CD8-positive, alpha-beta memory T cell (primary cell): ENCODE data around the gene ICE1. TPM values are rescaled to one million over a fixed set of nuclear protein-coding genes. Genes with fewer than 3 reads are reported as not detected.
A peak's percentile ranks its signal among the peaks of the same experiment; 100 is the strongest.

Experiments used
- CTCF ChIA-PET: fragments of 350-600 bp; sonication (Branson Sonifier 250); formaldehyde crosslinking; loops from one replicate; lab custom pipeline; 2021; ENCODE audit warnings: antibody characterized with exemption; lab: Charles Lee
- POLR2A ChIA-PET: fragments of 350-600 bp; sonication (Branson Sonifier 250); formaldehyde crosslinking; loops from one replicate; lab custom pipeline; 2021; ENCODE audit warnings: antibody characterized with exemption; lab: Charles Lee
- DNase-seq, 5 donors: peaks; one replicate each; pipeline versions ENCODE4 v3.0.0 to v3.0.0-alpha.2; 2020 to 2022; ENCODE audit warnings: mixed read lengths in 1 of 5
- H3K27ac ChIP-seq: one replicate; pipeline ENCODE4 v1.7.0; 2013; ENCODE audit warnings: low read depth, mild to moderate bottlenecking, low read length, moderate library complexity
- H3K27me3 ChIP-seq: 2 replicates; pipeline ENCODE4 v1.7.0; 2013; ENCODE audit warnings: low read length, mild to moderate bottlenecking; ENCODE audit not compliant: insufficient read depth, poor library complexity, severe bottlenecking
- H3K36me3 ChIP-seq: 2 replicates; pipeline ENCODE4 v1.7.0; 2013; ENCODE audit warnings: mild to moderate bottlenecking, low read length, moderate library complexity; ENCODE audit not compliant: insufficient read depth
- H3K4me1 ChIP-seq: 2 replicates; pipeline ENCODE4 v1.7.0; 2013; ENCODE audit warnings: mild to moderate bottlenecking, low read length, moderate library complexity; ENCODE audit not compliant: insufficient read depth
- H3K4me3 ChIP-seq: 2 replicates; pipeline ENCODE4 v1.7.0; 2013; ENCODE audit warnings: mild to moderate bottlenecking, low read length
- H3K9me3 ChIP-seq: 2 replicates; pipeline ENCODE4 v1.7.0; 2013; ENCODE audit warnings: mild to moderate bottlenecking, low read length
- H3K27ac Mint-ChIP-seq, 8 donors: one replicate each; pipeline ENCODE4 v1.8.0; 2020 to 2021; ENCODE audit warnings: mixed read lengths in 8 of 8, mild to moderate bottlenecking in 6 of 8, inconsistent platforms in 3 of 8, moderate library complexity in 3 of 8
- H3K27me3 Mint-ChIP-seq, 2 donors: one replicate each; pipeline ENCODE4 v1.8.0; 2020 to 2021; ENCODE audit warnings: mixed read lengths in 2 of 2, mild to moderate bottlenecking in 1 of 2, moderate library complexity in 1 of 2
- H3K36me3 Mint-ChIP-seq, 3 donors: one replicate each; pipeline ENCODE4 v1.8.0; 2020 to 2021; ENCODE audit warnings: mixed read lengths in 3 of 3, inconsistent platforms in 1 of 3, mild to moderate bottlenecking in 1 of 3
- H3K4me1 Mint-ChIP-seq, 3 donors: one replicate each; pipeline ENCODE4 v1.8.0; 2020 to 2021; ENCODE audit warnings: mixed read lengths in 3 of 3, inconsistent platforms in 1 of 3, mild to moderate bottlenecking in 1 of 3
- H3K4me3 Mint-ChIP-seq, 7 donors: one replicate each; pipeline ENCODE4 v1.8.0; 2020 to 2021; ENCODE audit warnings: mixed read lengths in 7 of 7, mild to moderate bottlenecking in 6 of 7, moderate library complexity in 4 of 7, inconsistent platforms in 2 of 7
- H3K9me3 Mint-ChIP-seq, 5 donors: one replicate each; pipeline ENCODE4 v1.8.0; 2020 to 2022; ENCODE audit warnings: mixed read lengths in 5 of 5, mild to moderate bottlenecking in 3 of 5, moderate library complexity in 2 of 5, inconsistent platforms in 1 of 5
- polyA plus RNA-seq: library from polyadenylated mRNA; unstranded; fragments of 300-500 nt; fragmentation: Illumina TruSeq; gene quantifications from one replicate; pipeline ENCODE4 v1.2.3, GENCODE V29; 2021
- total RNA-seq, 2 experiments: library from RNA; stranded (reverse); gene quantifications; one replicate each; pipeline ENCODE4 v1.2.3, GENCODE V29; 2021

Gene ICE1
- total and polyA plus RNA-seq, 3 experiments from 2014 or later: 20.4 to 41.7 (median 38.7) TPM

- Histone ChIP-seq H3K4me3 (no peak overlapping the region), H3K36me3 (no peaks in the 10 kb centered on the region), H3K4me1 (peaks cover 28% of the 10 kb centered on the region), H3K9me3 (no peaks in the 10 kb centered on the region), H3K27me3 (no peaks in the 10 kb centered on the region), H3K27ac (no peak overlapping the region)
- H3K9me3 Mint-ChIP-seq: no peaks in the 10 kb centered on the region
- peaks cover 0 to 24% (median 13%) of the 10 kb centered on the region in 3 donors for H3K36me3 Mint-ChIP-seq
- peaks cover 16 to 25% (median 19%) of the 10 kb centered on the region in 3 donors for H3K4me1 Mint-ChIP-seq
- H3K27me3 Mint-ChIP-seq: peaks cover 0 to 2% of the 10 kb centered on the region in 2 donors
- peak overlapping the region in 2 of 7 donors; percentile 28 to 47 for H3K4me3 Mint-ChIP-seq
- peak overlapping the region in 2 of 8 donors; percentile 24 to 53 for H3K27ac Mint-ChIP-seq
- no peak for DNase-seq
- ChIA-PET CTCF (no interaction called here), POLR2A (no interaction called here)
These were observed 2.9 kb upstream of the ICE1 start for GRCh38 chr5:5419291-5420210.

- no peak for DNase-seq
- H3K9me3 Mint-ChIP-seq: no peaks in the 10 kb centered on the region
- H3K4me1 ChIP-seq: peaks cover 35% of the 10 kb centered on the region
- ChIA-PET CTCF (no interaction called here), POLR2A (interaction anchor here (1.9 kb wide), 1 partner anchor 1213 kb away, joined by 6 read pairs; the partner anchor contains the start of genes NSUN2 and SRD5A1)
- peak overlapping the region in 5 of 7 donors; percentile 40 to 98 (median 91) for H3K4me3 Mint-ChIP-seq
- no peak overlapping the region for H3K4me3 ChIP-seq
- H3K36me3 ChIP-seq: no peaks in the 10 kb centered on the region
- H3K4me1 Mint-ChIP-seq: peaks cover 16 to 25% (median 19%) of the 10 kb centered on the region in 3 donors
- H3K27ac Mint-ChIP-seq: peak overlapping the region in 4 of 8 donors; percentile 93 to 99 (median 98)
- H3K27ac ChIP-seq: no peak overlapping the region
- no peaks in the 10 kb centered on the region for H3K27me3 ChIP-seq
- H3K27me3 Mint-ChIP-seq: peaks cover 0 to 2% of the 10 kb centered on the region in 2 donors
- no peaks in the 10 kb centered on the region for H3K9me3 ChIP-seq
- H3K36me3 Mint-ChIP-seq: peaks cover 0 to 24% (median 13%) of the 10 kb centered on the region in 3 donors
These were observed 2.2 kb upstream of the ICE1 start for GRCh38 chr5:5420251-5420650.

- POLR2A ChIA-PET: interaction anchor here (0.6 to 1.9 kb wide), 5 partner anchors 12 to 1212 kb away, joined by 3 to 6 read pairs (median 3); partner anchors contain the start of genes NSUN2 and SRD5A1
- peak overlapping the region; percentile 61 for H3K4me3 ChIP-seq
- H3K27ac Mint-ChIP-seq: peak overlapping the region in 7 of 8 donors; percentile 97 to 99 (median 98)
- DNase-seq: peak in 3 of 5 donors; percentile 22 to 54 (median 37)
- peaks cover 0 to 21% (median 7%) of the 10 kb centered on the region in 3 donors for H3K36me3 Mint-ChIP-seq
- H3K4me1 ChIP-seq: peaks cover 42% of the 10 kb centered on the region
- CTCF ChIA-PET: interaction anchor here (1.0 kb wide), 1 partner anchor 1292 kb away, joined by 3 read pairs; the partner anchor contains the start of gene TENT4A
- peaks cover 0 to 2% of the 10 kb centered on the region in 2 donors for H3K27me3 Mint-ChIP-seq
- peaks cover 16 to 25% (median 19%) of the 10 kb centered on the region in 3 donors for H3K4me1 Mint-ChIP-seq
- no peaks in the 10 kb centered on the region for H3K9me3 Mint-ChIP-seq
- H3K27me3 ChIP-seq: no peaks in the 10 kb centered on the region
- H3K36me3 ChIP-seq: no peaks in the 10 kb centered on the region
- peak overlapping the region; percentile 87 for H3K27ac ChIP-seq
- no peaks in the 10 kb centered on the region for H3K9me3 ChIP-seq
- H3K4me3 Mint-ChIP-seq: peak overlapping the region in 4 of 7 donors; percentile 90 to 98 (median 92)
These were observed 1.1 kb upstream of the ICE1 start for GRCh38 chr5:5421149-5421960.

GRCh38 chr5:5422819-5423515 lies 490 bp downstream of the ICE1 start:
- peaks cover 19 to 26% (median 25%) of the 10 kb centered on the region in 3 donors for H3K4me1 Mint-ChIP-seq
- peak overlapping the region in 4 of 7 donors; percentile 90 to 98 (median 92) for H3K4me3 Mint-ChIP-seq
- H3K9me3 Mint-ChIP-seq: no peaks in the 10 kb centered on the region
- H3K27me3 Mint-ChIP-seq: peaks cover 0 to 2% of the 10 kb centered on the region in 2 donors
- Histone ChIP-seq H3K36me3 (no peaks in the 10 kb centered on the region), H3K27me3 (no peaks in the 10 kb centered on the region), H3K4me1 (peaks cover 48% of the 10 kb centered on the region), H3K9me3 (no peaks in the 10 kb centered on the region), H3K4me3 (peak overlapping the region; percentile 85), H3K27ac (peak overlapping the region; percentile 87)
- H3K27ac Mint-ChIP-seq: peak overlapping the region in 4 of 8 donors; percentile 97 to 99 (median 97)
- ChIA-PET CTCF (interaction anchor here (1.0 kb wide), 1 partner anchor 1290 kb away, joined by 3 read pairs; the partner anchor contains the start of gene TENT4A), POLR2A (interaction anchor here (0.8 to 1.1 kb wide), 4 partner anchors 19 to 1210 kb away, joined by 3 read pairs; partner anchors contain the start of genes NSUN2 and SRD5A1)
- H3K36me3 Mint-ChIP-seq: peaks cover 0 to 16% (median 4%) of the 10 kb centered on the region in 3 donors
- no peak for DNase-seq

- POLR2A ChIA-PET: interaction anchor here (1.0 kb wide), 1 partner anchor 1210 kb away, joined by 3 read pairs; the partner anchor contains the start of genes NSUN2 and SRD5A1
- H3K27me3 Mint-ChIP-seq: peaks cover 0 to 2% of the 10 kb centered on the region in 2 donors
- DNase-seq: no peak
- Histone ChIP-seq H3K4me1 (peaks cover 50% of the 10 kb centered on the region), H3K4me3 (peak overlapping the region; percentile 85), H3K36me3 (no peaks in the 10 kb centered on the region), H3K27ac (peak overlapping the region; percentile 87), H3K9me3 (no peaks in the 10 kb centered on the region), H3K27me3 (no peaks in the 10 kb centered on the region)
- peaks cover 0 to 18% (median 4%) of the 10 kb centered on the region in 3 donors for H3K36me3 Mint-ChIP-seq
- H3K4me3 Mint-ChIP-seq: no peak overlapping the region
- peaks cover 19 to 30% (median 25%) of the 10 kb centered on the region in 3 donors for H3K4me1 Mint-ChIP-seq
- CTCF ChIA-PET: no interaction called here
- no peak overlapping the region for H3K27ac Mint-ChIP-seq
- H3K9me3 Mint-ChIP-seq: no peaks in the 10 kb centered on the region
These were observed 1.1 kb downstream of the ICE1 start for GRCh38 chr5:5423586-5423985.

- DNase-seq: no peak
- H3K9me3 Mint-ChIP-seq: no peaks in the 10 kb centered on the region
These were observed 2.3 kb downstream of the ICE1 start for GRCh38 chr5:5424736-5425135.

GRCh38 chr5:5430136-5430535 lies 7.7 kb downstream of the ICE1 start:
- DNase-seq: no peak
- H3K4me1 Mint-ChIP-seq: peaks cover 0 to 68% (median 26%) of the 10 kb centered on the region in 3 donors
- no peaks in the 10 kb centered on the region for H3K27me3 Mint-ChIP-seq
- Histone ChIP-seq H3K27me3 (no peaks in the 10 kb centered on the region), H3K36me3 (no peaks in the 10 kb centered on the region), H3K9me3 (no peaks in the 10 kb centered on the region), H3K4me3 (no peak overlapping the region), H3K4me1 (peaks cover 47% of the 10 kb centered on the region), H3K27ac (no peak overlapping the region)
- ChIA-PET CTCF (interaction anchor here (1.0 kb wide), 1 partner anchor 65 kb away, joined by 3 read pairs; no protein-coding TSS in a partner anchor), POLR2A (no interaction called here)
- H3K36me3 Mint-ChIP-seq: peaks cover 0 to 15% (median 0%) of the 10 kb centered on the region in 3 donors
- no peaks in the 10 kb centered on the region for H3K9me3 Mint-ChIP-seq
- H3K4me3 Mint-ChIP-seq: no peak overlapping the region
- H3K27ac Mint-ChIP-seq: no peak overlapping the region

More at GRCh38 chr5:5424736-5425135, 2.3 kb downstream of the ICE1 start:
- Histone ChIP-seq H3K4me3 (no peak overlapping the region), H3K4me1 (peaks cover 61% of the 10 kb centered on the region), H3K9me3 (no peaks in the 10 kb centered on the region), H3K27me3 (no peaks in the 10 kb centered on the region), H3K36me3 (no peaks in the 10 kb centered on the region), H3K27ac (no peak overlapping the region)
- Mint-ChIP-seq H3K27ac (no peak overlapping the region), H3K4me1 (peaks cover 15 to 39% (median 20%) of the 10 kb centered on the region in 3 donors), H3K4me3 (no peak overlapping the region), H3K36me3 (peaks cover 0 to 21% (median 0%) of the 10 kb centered on the region in 3 donors), H3K27me3 (peaks cover 0 to 2% of the 10 kb centered on the region in 2 donors)
- POLR2A ChIA-PET: no interaction called here
- CTCF ChIA-PET: no interaction called here
